HG03575 (cell line): Measurements from ENCODE around the gene SAMD11.
"Not testable (repeated sequence)": the region's sequence is repeated elsewhere in the genome, so short reads cannot be mapped to it uniquely, and the experiment has no call there.

Experiments used
- ATAC-seq: cut with Tn5 transposase; IDR thresholded peaks from one replicate; pipeline ENCODE4 v1.9.1; 2021; ENCODE audit not compliant: unreplicated experiment, insufficient number of reproducible peaks, low FRiP score; ENCODE audit errors: extremely low read depth

The SAMD11 gene

GRCh38 chr1:969260-969855, 45.6 kb downstream of the SAMD11 start:
- no peak for ATAC-seq

DNA sequence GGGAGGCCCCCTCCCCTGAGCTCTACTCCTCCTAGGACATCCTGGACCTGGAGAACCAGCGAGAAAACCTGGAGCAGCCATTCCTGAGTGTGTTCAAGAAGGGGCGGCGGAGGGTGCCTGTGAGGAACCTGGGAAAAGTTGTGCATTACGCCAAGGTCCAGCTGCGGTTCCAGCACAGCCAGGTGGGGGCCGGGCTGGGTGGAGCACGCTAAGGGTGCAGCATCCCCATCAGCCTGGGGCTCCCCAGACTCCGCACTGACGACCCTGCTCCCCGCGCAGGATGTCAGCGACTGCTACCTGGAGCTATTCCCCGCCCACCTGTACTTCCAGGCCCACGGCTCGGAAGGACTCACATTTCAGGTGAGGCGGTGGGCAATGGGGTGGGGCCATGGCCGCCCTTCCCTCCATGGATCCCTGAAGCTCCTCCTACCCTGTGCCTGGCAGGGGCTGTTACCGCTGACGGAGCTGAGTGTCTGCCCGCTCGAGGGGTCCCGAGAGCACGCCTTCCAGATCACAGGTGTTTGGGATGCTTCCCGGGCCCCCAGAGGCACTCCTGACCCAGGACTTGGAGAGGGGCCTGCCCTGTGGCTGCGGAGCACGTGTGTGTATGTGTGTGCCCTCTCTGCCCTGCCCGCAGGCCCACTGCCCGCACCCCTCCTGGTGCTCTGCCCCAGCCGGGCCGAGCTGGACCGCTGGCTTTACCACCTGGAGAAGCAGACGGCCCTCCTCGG, 46.7 kb downstream of the SAMD11 start:
- ATAC-seq, result no peak

DNA sequence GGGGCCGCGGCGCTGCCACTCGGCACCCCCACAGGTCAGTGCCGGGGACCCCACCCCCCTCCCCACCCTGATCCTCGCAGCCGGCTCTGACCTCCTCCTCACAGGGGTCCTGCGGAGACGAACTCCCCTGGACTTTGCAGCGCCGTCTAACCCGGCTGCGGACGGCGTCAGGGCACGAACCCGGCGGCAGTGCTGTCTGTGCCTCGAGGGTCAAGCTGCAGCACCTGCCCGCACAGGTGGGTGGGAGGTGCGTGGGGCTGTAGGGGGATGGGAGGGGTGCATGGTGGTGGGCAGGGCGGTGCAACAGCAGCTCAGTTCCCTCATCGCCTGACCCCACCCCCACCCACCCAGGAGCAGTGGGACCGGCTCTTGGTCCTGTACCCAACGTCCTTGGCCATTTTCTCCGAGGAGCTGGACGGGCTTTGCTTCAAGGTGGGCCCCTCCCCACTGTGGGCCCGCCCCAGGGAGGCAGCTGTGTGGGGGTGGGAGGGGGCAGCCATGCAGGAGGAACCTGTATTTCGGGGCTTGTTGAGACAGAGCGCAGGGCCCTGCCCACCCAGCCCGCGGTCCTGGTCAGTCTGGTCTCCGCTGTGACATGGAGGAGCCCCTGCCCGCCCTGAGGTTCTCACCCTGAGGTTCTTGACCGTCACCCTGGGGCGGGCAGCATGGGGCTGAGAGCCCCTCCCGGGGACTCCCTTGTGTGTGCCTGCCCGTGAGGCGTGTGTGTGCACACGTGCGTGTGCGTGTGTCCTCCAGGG, 47.4 kb downstream of the SAMD11 start:
- no peak for ATAC-seq

DNA sequence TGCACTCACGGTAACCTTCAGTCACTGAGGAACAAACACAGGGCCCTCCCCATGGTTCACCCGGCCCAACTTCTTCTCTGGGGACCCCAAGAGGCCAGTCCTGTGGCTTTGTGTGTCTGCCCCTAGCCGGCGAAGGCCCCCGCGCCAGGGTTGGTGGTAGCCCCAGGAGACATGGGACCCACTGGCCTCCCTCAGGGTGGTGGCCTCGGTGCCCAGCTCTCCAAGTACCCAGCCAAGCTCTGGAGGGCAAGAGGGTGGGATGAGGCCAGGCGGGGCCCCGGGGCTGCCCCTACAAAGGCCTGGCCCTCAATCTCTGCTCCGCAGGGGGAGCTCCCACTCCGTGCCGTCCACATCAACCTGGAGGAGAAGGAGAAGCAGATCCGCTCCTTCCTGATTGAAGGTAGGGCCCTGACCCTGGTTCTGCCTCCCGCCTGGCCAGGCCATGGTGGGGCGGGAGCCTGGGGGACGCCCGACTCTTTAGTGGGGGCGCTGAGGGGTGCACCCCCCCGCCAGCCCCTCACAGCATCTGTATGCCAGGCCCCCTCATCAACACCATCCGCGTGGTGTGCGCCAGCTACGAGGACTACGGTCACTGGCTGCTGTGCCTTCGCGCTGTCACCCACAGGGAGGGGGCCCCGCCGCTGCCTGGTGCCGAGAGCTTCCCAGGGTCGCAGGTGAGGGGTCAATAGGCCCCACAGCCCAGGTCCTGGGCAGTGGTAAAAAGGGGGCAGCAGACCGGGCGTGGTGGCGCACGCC, 48.2 kb downstream of the SAMD11 start:
- ATAC-seq, result no peak

- no peak for ATAC-seq
Measured at GRCh38 chr1:972726-973458, 49.2 kb downstream of the SAMD11 start.

- ATAC-seq, result no peak
Measured at GRCh38 chr1:973459-974292, 50.0 kb downstream of the SAMD11 start.

DNA sequence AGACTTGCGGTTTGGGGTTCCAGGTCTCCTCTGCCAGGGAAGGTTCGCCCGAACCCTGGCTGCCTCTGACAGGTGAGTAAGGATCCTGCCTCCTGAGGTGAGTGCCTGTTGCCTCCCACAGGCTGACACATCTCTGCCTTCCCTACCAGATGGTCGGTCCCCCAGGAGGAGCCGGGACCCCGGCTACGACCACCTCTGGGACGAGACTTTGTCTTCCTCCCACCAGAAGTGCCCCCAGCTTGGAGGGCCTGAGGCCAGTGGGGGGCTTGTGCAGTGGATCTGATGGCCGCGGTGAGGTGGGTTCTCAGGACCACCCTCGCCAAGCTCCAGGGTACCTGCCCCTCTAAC, 50.5 kb downstream of the SAMD11 start:
- no peak for ATAC-seq

GRCh38 chr1:974687-975328, 51.1 kb downstream of the SAMD11 start:
- ATAC-seq, result no peak

- ATAC-seq, result no peak
Measured at GRCh38 chr1:975365-975764, 51.6 kb downstream of the SAMD11 start.

- ATAC-seq, result no peak
Measured at GRCh38 chr1:975896-976683, 52.4 kb downstream of the SAMD11 start.

- ATAC-seq, result not testable (repeated sequence)
Measured at GRCh38 chr1:976791-977190, 53.1 kb downstream of the SAMD11 start.

DNA sequence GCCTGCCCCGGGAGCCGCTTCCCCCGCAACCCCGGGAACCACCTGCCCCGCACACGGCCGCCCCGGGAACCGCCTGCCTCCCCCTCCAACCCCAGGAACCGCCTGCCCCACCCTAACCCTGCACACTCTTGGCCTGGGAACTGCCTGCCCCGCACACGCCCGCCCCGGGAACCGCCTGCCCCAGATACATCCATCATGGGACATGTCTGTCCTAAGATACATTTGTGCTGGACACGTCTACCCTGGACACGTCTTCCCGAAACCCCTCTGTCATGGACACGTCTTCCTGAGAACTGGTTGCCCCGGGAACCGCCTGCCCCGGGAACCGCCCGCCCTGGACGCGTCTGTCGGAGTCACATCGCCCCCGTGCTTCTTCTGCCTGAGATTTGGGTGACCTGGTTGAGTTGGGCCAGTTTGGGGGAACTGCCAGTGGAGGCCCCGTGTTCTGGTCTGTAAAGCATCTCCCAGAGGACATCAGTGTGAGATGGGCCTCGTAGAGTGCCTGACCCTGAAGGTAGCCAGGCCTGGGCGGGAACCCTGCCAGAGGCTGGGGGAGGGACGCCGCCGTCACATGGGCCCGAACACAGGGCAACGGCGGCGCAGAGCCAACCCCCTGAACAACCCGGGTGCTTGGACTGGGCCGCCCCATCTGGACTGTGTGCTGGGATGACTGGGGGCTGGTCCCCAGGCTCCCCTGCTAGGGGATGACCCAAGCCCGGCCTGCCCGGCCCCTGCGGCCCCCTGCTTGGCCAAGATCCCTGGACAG, 54.5 kb downstream of the SAMD11 start:
- no peak for ATAC-seq

DNA sequence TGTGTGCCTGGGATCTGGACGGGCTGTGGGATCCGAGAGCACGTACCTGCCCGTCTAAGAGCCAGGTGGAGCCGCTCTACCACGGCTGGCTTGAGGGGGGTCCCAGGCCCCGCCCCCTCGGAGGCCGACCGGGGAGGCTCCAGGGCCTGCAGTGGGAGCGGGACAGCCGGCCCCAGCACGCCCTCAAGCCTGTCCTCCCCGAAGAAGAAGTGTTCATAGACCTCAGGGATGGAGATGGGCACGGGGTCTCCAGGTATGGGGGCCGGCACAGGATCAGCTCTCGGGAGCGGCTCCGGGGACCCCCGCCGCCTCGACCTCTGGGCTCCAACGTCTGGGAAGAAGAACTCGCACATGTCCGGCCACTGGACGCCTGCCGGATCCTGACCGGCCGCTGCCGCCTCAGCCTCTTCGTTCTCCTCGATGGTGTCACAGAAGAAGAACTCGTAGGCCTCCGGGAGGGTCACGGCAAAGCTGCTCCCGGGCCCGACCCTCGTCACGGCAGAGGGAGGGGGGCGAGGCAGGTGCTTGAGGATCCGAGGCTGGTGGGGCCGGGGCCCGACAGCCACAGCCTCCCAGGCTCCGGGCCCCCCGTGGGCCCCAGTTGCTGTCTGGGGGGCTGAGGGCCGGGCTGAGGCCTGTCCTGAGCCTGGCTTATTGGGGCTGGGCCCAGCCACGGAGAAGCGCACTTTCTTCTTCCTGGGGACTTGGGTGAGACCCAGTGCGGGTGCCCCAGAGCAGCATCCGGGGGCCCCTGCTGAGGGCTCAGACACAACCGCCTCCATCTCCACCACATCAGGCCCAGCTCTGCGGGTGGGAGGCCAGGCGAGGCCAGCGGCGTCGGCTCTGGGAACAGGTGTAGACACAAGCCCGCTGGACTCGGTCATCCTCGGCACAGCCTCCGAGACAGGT, 55.4 kb downstream of the SAMD11 start:
- ATAC-seq, result no peak

GRCh38 chr1:979744-980072, 56.0 kb downstream of the SAMD11 start:
- ATAC-seq, result no peak

GRCh38 chr1:980137-980571, 56.4 kb downstream of the SAMD11 start:
- ATAC-seq, result no peak
